LNCAP (cell line): ENCODE measurements around the gene GFOD1.

Source experiments
- TF ChIP-seq, protein P1 (sequence below): fragments of 450-650 bp; IDR thresholded peaks from 2 replicates; pipeline ENCODE4 v1.5.1; 2017; ENCODE audit warnings: mild to moderate bottlenecking

The GFOD1 gene

DNA sequence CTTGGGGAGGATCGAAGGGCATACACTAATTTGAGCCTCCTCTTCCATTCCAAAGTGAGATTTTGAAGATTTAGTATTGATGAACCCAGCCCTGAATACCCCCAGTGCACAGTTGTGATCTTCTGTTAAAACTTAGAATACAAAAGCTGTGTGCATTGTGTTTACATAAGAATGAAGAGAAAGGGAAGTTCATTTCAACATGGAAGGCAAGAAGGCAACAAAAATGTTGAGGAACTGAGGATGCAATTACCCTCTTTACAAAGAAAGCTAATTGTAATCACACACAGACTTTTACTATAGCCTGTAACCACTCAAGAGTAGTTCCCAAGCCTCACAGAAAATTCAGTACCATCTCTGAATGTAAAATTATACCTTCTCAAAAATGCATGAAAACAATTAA, 49.3 kb downstream of the GFOD1 start:
- TF ChIP-seq, protein P1, sequence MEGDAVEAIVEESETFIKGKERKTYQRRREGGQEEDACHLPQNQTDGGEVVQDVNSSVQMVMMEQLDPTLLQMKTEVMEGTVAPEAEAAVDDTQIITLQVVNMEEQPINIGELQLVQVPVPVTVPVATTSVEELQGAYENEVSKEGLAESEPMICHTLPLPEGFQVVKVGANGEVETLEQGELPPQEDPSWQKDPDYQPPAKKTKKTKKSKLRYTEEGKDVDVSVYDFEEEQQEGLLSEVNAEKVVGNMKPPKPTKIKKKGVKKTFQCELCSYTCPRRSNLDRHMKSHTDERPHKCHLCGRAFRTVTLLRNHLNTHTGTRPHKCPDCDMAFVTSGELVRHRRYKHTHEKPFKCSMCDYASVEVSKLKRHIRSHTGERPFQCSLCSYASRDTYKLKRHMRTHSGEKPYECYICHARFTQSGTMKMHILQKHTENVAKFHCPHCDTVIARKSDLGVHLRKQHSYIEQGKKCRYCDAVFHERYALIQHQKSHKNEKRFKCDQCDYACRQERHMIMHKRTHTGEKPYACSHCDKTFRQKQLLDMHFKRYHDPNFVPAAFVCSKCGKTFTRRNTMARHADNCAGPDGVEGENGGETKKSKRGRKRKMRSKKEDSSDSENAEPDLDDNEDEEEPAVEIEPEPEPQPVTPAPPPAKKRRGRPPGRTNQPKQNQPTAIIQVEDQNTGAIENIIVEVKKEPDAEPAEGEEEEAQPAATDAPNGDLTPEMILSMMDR: no peak

DNA sequence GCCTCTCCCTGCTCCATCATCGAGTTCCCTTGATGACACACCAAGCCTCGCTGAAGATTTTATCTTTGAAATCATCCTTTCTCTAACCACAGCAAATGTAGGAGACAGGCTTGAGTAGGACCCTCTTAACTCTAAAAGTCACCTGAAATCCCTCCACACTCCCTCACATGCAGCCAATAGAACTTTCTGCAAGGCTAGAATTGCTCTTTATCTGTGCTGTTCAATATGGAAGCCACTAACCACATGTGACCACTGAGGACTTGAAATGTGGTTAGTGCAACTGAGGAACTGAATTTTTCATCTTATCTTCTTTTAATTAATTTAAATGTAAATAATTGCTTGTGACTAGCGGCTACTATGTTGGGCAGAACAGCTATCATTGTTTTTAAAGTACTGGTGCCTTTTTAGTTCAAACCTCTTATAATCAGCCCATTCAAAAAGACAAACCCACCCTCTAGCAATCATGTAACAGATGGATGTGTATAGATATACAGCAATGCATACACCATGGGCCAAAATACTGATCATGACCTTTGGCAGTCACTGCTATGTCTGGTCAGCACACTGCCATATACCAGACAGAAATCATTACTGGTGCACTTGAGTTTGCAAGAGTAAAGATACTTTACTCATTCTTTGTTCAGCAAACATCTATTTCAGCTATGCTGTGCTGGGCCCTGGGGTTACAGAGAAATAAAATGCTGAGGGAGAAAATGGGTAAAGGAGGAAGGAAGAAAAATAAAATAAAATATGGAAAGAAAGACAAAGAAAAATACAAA, 50.0 kb downstream of the GFOD1 start:
- TF ChIP-seq, protein P1: no peak

DNA sequence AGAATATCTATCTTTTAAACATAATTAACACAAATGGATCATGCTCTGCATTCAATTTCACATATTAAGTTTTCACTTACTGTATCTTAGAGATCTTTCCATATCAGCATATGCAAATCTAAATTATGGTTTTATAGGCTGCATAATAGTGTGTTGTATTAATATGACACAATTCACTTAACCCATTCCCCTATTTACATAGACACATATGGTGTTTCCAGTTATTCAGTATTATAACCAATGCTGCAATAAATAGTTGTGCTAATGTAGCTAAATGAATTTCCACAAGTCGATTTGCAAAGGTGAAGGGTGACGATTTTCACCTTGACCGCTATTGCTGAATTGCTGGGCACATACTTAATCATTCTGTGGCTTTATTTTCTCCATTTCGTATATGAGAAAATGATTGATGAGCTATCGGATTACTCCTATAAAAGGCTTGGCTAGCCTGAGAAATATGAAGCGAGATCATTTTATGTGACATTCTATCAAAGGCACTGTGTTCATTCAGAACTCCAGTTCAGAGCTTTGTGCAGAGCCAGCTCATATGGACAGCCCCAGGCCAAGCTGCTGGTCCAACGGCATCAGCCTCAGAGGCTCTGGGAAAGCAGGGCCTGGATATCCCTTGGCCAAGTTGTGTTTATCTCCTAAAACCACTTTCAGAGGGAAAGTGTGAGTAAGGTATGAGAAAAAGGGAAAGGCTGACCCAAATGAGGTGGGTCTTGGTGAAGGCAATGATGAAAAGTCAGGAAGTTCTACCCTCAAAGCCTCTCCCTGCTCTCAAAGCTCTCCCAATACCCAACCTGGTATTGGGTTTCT, 50.8 kb downstream of the GFOD1 start:
- TF ChIP-seq, protein P1: no peak

DNA sequence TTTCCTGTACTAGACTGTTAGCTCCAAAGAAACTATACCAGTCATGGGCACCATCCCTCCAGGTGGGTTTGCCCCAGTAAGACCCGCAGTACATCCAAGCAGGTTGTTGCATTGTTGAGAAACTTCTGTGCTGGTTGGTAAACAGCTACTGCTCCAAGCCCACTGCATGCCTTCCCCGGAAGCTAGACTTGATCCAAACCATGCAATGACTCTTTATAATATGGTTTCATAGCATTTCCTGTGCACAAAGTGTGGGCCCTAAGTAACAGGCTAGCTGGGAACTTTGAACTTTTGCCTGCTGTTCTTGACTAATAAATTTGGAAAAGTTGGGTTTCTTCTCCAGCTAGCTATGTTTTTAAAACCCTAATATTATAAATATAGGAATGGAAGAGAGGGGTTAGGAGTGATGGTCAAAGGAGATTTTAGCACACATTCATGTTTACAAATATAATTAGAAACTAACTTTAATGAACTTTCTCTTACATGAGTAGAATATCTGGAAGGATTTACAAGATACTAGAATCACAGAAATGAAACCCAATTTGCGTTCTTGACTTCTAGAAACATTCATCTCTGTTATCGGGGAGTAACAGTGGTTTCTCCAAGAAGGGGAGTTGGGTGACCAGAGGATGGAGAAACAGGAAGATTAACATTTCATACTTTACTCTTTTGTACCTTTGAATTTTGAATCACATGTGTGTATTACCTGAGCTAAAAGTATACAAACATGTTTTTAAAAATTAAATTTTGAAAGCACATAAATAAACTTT, 51.7 kb downstream of the GFOD1 start:
- TF ChIP-seq, protein P1: no peak

DNA sequence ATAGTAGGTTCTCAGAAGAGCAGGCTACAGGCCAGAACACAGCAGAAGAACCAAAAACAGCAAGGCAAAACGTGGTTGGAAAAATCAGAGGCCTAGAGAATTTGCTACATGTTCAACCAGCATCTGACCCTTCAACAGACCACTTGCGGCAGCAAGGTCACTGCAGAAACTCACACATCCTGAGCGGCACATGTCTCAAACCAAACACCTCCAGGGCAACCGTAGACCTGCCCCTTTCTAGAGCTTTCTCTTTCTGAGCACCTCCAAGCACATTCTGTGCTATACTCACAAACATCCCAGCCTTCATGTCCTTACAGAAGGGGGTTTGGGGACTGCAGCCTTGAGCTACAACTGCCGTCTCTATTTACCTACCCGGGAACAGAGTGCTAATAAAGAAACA, 52.6 kb downstream of the GFOD1 start:
- TF ChIP-seq, protein P1: no peak

DNA sequence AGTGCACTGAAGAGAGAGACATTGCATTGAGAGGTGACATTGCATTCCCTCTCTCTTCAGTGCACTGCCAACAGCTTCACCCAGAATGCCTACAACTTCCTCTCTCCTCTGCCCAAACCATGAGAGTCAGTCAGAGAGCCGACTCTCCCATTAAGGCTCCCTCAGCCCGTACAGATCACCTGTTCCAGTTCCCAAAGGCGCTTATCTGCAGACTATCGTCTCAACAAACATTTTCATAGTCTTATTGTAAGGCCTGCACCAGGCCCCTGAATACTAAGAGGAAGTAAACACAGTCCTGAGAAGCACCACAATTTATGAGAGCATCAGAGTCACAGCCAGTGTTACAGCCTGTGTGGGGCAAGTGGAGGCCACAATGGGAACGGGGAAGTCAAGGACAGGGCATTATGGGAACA, 53.7 kb downstream of the GFOD1 start:
- TF ChIP-seq, protein P1: no peak

DNA sequence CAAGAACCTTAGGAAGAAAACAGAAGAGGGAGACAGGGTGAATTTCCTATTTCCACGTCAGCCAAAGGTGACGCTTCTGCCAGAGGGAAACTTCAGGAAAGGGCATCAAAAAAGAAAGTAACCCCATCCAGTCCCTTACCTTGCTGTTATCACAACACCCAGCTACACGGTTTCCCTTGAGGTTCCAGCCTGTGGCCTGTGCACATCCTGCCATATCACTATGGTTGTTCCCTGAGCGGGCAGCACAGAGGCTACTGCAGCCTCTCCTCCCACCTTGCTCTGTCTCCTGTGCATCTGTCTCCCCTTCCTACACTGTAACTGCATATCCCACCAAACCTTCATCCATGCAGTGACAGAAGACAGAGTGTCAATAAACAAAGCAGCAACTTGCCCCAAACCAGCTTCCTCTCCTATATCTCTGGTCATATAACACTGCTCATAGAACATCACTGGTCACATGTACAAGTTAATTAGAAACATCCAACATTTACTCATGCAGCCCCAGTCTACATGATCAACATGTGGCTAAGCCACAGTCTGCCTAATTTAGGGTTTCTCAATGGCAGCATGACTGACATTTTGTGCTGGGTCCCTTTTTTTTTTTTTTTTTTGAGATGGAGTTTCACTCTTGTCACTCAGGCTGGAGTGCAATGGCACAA, 54.7 kb downstream of the GFOD1 start:
- TF ChIP-seq, protein P1: no peak
